KOPT-K1 (cell line): Measurements from ENCODE around the gene WNK4.
"Not testable (repeated sequence)": the region's sequence is repeated elsewhere in the genome, so short reads cannot be mapped to it uniquely, and the experiment has no call there.

Experiments
- H3K27ac ChIP-seq: fragments of 200-600 bp; sonication (generic); 2 replicates; pipeline ENCODE4 v1.5.1; 2016; ENCODE audit warnings: antibody characterized with exemption, mild to moderate bottlenecking, low read depth, low read length; ENCODE audit not compliant: poor library complexity, severe bottlenecking
- H3K36me3 ChIP-seq: fragments of 200-600 bp; sonication (generic); 2 replicates; pipeline ENCODE4 v1.5.1; 2017; ENCODE audit warnings: antibody characterized with exemption, mild to moderate bottlenecking, low read length, moderate library complexity; ENCODE audit not compliant: insufficient read depth
- H3K9me3 ChIP-seq: fragments of 200-600 bp; sonication (generic); 2 replicates; pipeline ENCODE4 v1.5.1; 2017; ENCODE audit warnings: antibody characterized with exemption, low read length, mild to moderate bottlenecking; ENCODE audit not compliant: insufficient read depth, poor library complexity, severe bottlenecking

Gene WNK4

DNA sequence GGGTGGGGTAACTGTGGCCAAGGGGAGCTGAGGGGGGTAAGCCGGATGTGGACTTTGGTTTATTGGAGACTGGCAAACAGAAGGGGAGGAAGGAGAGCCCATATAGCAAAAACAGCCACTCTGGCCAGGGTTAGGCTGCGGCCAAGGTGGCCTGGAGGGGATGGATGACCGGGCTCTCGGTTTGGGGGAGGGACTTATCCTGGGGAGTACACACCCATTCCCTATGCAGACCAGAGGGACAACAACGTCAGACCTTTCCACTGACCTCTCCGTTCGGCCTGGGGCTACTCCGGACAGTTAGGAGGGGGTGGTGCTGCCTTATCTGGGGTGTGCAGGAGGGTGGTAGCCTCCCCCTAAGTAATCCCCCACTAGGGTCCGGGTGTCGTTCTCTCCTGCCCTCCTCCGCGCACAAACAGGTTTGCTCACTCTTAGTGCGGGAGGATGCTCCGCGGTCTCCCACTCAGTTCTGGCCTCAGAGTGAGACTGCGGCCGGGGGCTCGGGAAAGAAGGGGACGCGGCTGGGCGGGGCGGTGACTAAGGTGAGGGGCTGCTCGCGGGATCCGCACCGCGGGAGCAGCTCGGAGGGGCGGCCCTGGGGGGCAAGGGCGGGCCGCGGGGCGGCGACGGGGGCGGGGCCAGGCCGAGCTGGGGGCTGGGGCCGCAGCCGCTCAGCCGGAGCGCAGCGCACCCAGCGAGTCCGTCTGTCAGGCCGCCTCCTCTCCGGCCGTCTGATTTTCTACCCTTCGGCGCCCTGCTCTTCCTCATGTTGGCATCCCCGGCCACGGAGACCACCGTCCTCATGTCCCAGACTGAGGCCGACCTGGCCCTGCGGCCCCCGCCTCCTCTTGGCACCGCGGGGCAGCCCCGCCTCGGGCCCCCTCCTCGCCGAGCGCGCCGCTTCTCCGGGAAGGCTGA lies at the start of gene WNK4:
WNK4 (plus strand) TSS at position 675 of the 915 bp plus-strand sequence; CDS start at position 764, 89 bp downstream.
- H3K9me3 ChIP-seq, result no peaks in the 10 kb centered on the region
- H3K36me3 ChIP-seq, result peaks cover 60% of the 10 kb centered on the region
- H3K27ac ChIP-seq, result no peak within 1 kb of the TSS

DNA sequence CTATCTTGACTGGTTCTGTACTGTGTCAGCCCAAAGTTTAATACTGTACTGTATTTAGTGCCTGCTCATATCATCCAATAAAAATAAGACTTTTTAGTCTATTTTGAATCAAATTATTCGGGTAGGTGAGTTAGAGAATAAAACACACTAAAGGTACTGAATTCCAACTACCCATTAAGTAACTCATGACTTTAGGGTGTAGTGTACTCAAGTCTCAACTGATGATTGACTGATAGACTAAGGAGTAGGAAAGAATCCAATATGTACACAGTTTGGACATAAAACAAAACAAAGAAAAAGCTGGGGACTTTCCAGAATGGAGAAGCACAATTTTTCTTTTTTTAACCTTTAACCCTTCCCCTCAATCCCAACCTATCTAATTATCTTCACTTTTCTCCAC lies 39.7 kb upstream of the WNK4 start:
- Histone ChIP-seq H3K9me3 (peaks cover 4% of the 10 kb centered on the region), H3K36me3 (no peaks in the 10 kb centered on the region), H3K27ac (no peak overlapping the region)

DNA sequence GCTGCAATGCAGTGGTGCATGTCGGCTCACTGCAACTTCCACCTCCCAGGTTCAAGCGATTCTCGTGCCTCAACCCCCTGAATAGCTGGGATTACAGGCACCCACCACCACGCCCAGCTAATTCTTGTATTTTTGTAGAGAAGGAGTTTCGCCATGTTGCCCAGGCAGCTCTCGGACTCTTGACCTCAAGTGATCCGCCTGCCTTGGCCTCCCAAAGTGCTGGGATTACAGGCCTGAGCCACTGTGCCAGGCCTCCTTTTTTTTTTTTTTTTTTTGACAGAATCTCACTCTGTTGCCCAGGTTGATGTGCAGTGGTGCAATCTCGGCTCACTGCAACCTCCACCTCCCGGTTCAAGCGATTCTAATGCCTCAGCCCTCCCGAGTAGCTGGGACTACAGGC lies 37.5 kb upstream of the WNK4 start:
- H3K36me3 ChIP-seq, H3K27ac ChIP-seq, H3K9me3 ChIP-seq: not testable (repeated sequence)

DNA sequence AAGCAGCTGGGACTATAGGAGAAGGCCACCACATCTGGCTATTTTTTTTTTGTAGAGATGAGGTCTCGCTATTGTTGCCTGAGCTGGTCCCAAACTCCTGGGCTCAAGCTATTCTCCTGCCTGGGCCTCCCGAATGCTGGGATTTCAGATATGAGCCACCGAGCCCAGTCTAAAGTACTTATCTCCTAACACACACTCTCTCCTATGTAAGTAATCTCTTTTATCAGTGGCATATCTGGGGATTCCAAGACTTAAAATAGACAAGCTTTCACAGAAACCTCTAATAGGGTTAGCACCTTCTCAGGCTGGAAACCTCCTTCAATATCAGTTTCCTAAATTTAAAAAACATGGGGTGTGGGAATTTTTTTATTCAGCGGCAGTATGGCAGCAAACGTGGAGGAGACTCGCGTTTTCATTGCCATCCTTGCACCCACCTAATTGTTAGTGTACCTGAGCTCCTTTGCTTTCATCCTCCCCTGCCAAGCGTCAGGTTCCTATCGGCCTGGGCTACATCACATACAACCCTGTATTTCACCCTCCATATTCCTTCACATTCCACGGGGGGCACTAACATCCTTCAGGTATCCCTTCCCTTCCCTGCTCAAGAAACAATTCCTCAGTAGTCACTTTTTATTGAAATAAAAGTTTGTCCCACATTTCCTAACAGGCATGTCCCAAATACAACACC lies 36.7 kb upstream of the WNK4 start:
- H3K27ac ChIP-seq, result peak overlapping the region; percentile 64
- H3K36me3 ChIP-seq, result no peaks in the 10 kb centered on the region
- H3K9me3 ChIP-seq, result peaks cover 4% of the 10 kb centered on the region

DNA sequence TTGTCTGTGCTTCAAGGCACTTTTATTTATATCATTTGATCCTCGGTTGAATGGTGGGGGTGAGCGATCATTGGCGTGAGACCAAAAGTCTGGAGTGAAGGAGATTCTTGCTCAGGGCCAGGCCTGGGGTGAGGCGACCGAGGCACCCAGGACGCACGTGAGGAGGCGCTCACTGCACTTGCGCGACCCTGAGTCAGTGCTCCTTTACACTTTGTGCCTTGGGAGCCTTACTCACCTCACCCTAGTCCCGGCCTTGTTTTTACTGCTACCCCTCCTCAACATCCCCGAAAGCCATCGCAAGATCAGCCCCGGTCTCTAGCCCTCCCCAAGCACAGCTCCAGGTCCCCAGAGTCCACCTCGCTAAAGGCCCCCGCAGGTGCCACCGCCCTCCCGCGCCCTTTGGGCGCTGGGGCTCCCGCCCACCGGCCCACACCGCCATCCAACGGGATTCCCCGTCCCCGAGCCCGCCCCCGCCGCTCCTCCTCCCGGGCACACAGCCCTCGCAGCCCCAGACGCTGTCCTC lies 36.1 kb upstream of the WNK4 start:
- Histone ChIP-seq H3K36me3 (no peaks in the 10 kb centered on the region), H3K9me3 (peaks cover 4% of the 10 kb centered on the region), H3K27ac (peak overlapping the region; percentile 64)

DNA sequence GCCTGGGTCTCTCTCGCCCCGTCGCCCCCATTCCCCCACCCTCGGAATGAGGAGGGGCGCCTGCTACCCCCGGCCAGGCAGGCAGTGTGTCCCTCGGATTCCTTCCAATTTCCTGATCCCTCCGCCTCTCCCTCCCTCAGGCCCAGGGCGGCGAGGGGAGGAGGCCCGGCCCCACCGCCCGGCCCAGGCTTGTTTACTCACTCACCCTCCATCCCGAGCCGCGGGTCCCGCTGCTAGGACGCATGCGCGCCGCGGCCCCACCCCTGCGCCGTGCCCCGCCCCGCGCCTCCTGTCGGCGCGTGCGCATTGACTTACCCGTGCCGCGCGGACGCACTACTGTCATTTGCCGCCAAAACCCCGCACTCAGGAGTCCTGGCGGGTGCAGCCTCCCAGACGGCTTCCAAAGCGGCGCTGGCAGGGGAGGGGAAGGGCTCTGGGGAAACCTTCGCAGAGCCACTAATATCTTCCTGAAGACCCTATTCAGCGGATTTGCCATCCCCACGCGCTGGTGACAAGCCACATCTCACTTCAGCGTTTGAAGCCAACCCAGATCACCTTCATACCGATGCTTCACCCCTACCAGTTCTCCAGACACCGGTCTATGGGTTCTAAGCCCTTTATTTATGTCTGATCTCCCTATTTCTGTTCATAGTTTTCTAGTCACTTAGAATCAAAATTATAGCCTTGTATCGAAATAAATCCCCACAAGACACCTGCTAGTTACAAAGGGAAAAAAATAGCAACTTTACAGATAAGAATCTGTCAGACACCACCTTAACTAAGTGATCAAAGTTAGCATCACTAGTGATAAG lies 35.4 kb upstream of the WNK4 start, which contains the start of gene EZH1:
EZH1 (minus strand) TSS at position 235 of the 812 bp plus-strand sequence. CDS start 16,099 bp downstream, outside the sequence.
- peaks cover 4% of the 10 kb centered on the region for H3K9me3 ChIP-seq
- H3K36me3 ChIP-seq, result no peaks in the 10 kb centered on the region
- peak within 1 kb of the TSS; percentile 64 for H3K27ac ChIP-seq

DNA sequence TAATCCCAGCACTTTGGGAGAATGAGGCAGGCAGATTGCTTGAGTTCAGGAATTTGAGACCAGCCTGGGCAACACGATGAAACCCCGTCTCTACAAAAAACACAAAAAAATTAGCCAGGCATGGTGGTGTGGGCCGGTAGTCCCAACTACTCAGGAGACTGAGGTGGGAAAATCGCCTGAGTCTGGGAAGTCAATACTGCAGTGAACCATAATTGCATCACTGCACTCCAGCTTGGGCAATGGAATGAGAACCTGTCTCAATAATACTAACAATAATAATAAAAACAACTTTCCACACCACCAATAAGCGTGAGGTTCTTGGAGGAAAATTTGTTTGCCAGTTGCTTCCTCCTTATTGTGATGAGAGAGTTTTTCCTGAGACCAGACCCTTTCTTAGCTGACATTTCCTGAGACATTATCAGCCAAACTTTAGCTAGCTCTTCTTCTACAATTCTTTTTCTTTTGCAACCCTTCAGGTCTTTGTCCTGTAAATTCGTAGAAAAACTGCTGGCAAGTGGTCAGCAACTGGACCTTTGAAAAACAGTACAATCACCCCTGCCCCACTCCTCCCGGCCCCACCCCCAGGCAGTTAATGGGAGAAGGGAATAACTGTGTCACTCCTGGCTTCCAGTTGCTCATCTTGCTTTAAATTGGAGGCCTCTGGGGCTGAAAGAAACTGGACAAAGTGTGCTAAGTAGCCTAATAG lies 32.1 kb upstream of the WNK4 start:
- Histone ChIP-seq H3K27ac (no peak overlapping the region), H3K36me3 (no peaks in the 10 kb centered on the region), H3K9me3 (peaks cover 4% of the 10 kb centered on the region)

DNA sequence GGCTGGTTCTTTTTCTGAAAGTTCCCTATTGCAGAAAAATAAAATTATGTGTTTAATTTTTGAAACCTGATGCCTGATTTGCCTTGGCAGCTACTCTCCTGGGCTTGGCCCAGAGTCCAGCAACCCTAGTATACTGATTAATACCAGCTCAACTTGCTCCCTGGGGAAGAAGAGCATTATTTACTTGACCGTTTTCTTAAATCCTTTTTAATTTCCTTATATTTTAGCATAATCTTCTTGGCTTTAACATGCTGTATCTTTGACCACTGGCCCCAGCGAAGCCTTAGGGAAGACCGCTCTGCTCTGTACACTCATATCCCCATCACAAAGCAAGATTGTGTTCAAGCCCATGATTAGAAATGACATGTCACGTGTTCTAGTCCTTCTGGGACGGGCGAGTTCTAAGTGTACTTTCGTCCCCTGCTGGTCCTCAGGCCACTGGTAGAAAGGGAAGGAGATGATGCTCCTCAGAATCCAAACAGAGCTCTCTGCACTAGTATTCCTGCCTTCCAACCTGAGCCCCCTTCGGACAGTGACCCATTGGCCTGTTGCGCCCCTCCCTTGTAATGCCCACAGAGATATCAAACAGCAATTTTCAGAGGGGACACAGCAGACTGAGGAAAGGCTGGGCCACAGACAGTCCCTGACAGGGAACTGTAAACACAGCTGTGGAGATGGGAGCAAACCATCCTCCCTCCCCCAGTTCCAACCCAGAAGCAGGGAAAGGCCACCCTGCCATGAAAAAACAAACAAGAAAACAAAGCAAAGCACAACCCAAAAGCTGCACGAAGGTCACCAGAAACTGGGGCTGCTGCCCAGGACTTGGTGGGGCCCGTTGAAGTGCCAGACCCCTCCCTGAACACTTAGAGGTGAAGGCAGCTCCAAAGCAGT lies 31.3 kb upstream of the WNK4 start:
- no peaks in the 10 kb centered on the region for H3K36me3 ChIP-seq
- no peak overlapping the region for H3K27ac ChIP-seq
- H3K9me3 ChIP-seq, result peaks cover 4% of the 10 kb centered on the region

DNA sequence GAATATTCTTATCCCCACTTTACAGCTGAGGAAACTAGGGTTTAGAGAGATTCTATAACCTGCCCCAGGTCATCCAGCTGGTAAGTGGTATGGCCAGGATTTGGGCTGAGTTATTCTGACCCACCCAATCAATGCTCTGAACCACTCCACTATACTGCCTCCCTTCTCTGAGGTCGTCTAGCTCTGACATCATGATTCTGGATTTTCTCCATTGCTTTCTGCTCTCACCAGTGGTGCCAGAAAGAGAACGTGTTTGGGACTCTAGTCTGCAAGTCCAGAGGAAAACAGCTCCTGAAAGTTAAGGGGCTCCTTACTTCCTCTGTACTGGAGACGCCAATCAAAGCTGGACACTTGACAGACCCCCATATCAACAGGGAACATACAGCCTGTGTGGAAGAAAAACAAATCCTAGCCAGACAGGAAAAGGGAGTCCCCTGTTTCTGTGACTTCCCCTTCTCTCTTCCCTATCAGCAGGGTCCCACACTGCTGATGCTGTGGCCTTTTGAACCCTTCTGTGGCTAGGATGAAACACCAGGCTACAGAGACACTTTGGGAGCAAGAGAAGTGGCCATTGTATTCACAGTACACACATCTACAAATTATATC lies 29.6 kb upstream of the WNK4 start:
- Histone ChIP-seq H3K27ac (no peak overlapping the region), H3K9me3 (no peaks in the 10 kb centered on the region), H3K36me3 (no peaks in the 10 kb centered on the region)

DNA sequence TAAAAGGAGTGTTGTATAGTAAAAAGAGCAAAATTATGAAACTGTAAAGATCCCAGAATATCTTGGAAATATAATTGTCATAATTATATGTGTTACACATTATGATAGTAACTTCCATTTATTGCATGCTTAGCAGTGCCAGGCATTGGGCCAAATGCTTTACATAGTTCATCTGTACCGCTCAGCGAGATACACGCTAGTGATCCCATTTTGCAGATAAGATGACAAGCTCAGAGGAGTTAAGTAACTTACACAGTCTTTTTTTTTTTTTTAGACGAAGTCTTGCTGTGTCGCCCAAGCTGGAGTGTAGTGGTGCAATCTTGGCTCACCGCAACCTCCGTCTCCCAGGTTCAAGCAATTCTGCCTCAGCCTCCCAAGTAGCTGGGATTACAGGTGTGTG lies 28.8 kb upstream of the WNK4 start:
- no peaks in the 10 kb centered on the region for H3K9me3 ChIP-seq
- no peaks in the 10 kb centered on the region for H3K36me3 ChIP-seq
- H3K27ac ChIP-seq, result no peak overlapping the region

DNA sequence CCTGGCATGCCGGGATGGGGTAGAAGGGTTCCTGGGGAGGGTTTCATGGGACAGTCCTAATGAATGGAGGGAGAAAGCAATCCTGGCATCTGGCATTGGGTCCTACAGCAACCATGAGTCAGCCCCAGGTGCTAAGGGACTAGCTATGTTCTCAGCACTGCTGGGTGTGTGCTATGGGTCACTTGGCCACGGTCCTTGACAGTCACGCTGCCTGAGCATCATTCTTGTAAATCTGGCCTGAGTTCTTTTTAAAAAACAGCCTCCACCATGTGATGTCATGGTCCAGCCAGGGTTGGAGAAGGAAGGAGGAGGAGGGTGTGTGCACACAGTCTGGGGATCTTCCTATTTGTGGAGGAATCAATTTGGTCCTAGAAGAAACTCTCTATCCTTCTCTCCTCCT lies 25.6 kb upstream of the WNK4 start:
- H3K36me3 ChIP-seq, result no peaks in the 10 kb centered on the region
- no peak overlapping the region for H3K27ac ChIP-seq
- no peaks in the 10 kb centered on the region for H3K9me3 ChIP-seq

DNA sequence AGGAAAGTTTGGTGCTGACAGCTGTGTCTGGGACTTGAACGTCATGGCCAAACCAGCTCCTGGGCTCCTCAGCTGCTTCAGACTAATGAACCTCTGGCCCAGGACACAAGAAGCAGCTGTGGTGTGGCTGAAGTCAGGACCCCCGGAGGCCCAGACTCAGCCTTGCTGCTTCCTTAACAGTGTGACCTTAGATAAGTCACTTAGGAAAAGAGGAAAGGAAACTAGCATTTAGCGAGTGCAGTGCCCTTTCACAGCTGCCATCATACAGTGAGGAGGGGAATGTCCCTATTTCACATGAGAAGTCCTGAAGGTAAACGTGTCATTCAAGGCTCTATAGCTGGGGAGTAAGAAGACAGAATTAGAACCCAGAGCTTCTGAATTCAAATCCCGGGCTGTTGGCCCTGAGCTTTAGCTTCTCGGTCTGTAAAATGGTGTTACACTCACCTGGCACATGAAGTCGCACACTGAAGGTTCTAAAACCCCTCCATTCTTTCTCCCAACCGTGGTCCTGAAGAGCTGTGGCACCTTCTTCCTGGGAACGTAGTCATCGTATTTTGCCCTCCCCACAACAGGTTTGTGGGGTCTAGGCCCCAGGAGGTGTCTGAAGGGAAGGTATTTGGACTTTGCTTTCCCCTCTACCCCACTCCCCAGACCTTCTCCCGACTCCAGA lies 20.3 kb upstream of the WNK4 start:
- Histone ChIP-seq H3K27ac (no peak overlapping the region), H3K9me3 (no peaks in the 10 kb centered on the region), H3K36me3 (no peaks in the 10 kb centered on the region)
